A549 (cell line): ENCODE measurements around the gene PSD. TPM values are rescaled to one million over a fixed set of nuclear protein-coding genes. Genes with fewer than 3 reads are reported as not detected.

Experiments used
- ATAC-seq, 2 experiments: fragments of 200-7000 bp in 1 of 2; fragments of >200 bp in 1 of 2; cut with Nextera tagmentation in 1 of 2; cut with Tn5 transposase in 1 of 2; 3 replicates each; pipeline versions ENCODE4 v1.8.0 to v1.9.1; 2018 to 2020; ENCODE audit warnings: mild to moderate bottlenecking in 1 of 2, moderate library complexity in 1 of 2
- CTCF ChIA-PET: fragments of 300-600 bp; sonication (Branson Sonifier 250); formaldehyde crosslinking; extraction: SDS; loops from one replicate; lab custom pipeline; 2021; ENCODE audit warnings: antibody characterized with exemption, inconsistent platforms; lab: Yijun Ruan, JAX
- POLR2A ChIA-PET: fragments of 350-600 bp; formaldehyde crosslinking; extraction: SDS; loops from one replicate; lab custom pipeline; 2021; ENCODE audit warnings: antibody characterized with exemption, inconsistent platforms; lab: Yijun Ruan, JAX
- DNase-seq, 2 experiments: peaks; one replicate each; pipeline versions ENCODE4 v3.0.0 to v3.0.0-alpha.2; 2011 to 2016; ENCODE audit warnings: low read depth in 1 of 2, low spot score in 1 of 2
- FAIRE-seq: peaks from 2 replicates; lab custom pipeline; 2011; peaks lifted over from hg19 to GRCh38; lab: Jason Lieb, UNC
- H3K27ac ChIP-seq, 2 experiments: fragments of >200 bp; sonication (Bioruptor Twin); formaldehyde crosslinking; 3 replicates each; pipeline ENCODE4 v1.5.1; 2016 to 2017
- H3K4me1 ChIP-seq: fragments of >200 bp; sonication (Bioruptor Twin); formaldehyde crosslinking; 3 replicates; pipeline ENCODE4 v1.6.1; 2016
- H3K4me2 ChIP-seq: fragments of >200 bp; sonication (Bioruptor Twin); formaldehyde crosslinking; 3 replicates; pipeline ENCODE4 v1.6.1; 2016
- H3K4me3 ChIP-seq: fragments of >200 bp; sonication (Bioruptor Twin); formaldehyde crosslinking; 3 replicates; pipeline ENCODE4 v1.5.1; 2016
- H3K9me3 ChIP-seq: fragments of >200 bp; sonication (Bioruptor Twin); formaldehyde crosslinking; 3 replicates; pipeline ENCODE4 v1.6.1; 2016
- CBX8 ChIP-seq: fragments of 200-600 bp; sonication (generic); IDR thresholded peaks from 2 replicates; pipeline ENCODE4 v1.6.1; 2016
- CHD2 ChIP-seq: fragments of 150-350 bp; IDR thresholded peaks from 2 replicates; pipeline ENCODE4 v1.6.1; 2014; ENCODE audit warnings: low read length; ENCODE audit not compliant: partially characterized antibody
- EHMT2 ChIP-seq: fragments of 200-600 bp; sonication (generic); IDR thresholded peaks from 2 replicates; pipeline ENCODE4 v1.6.1; 2016; ENCODE audit warnings: antibody characterized with exemption, low read depth, mild to moderate bottlenecking, moderate library complexity
- FOSL2 ChIP-seq, 2 experiments: fragments of 450-650 bp in 1 of 2; fragments of >200 bp in 1 of 2; sonication (Bioruptor Twin) in 1 of 2; formaldehyde crosslinking; IDR thresholded peaks; 2 replicates each; pipeline versions ENCODE4 v1.5.0 to v1.6.1; 2016 to 2020; ENCODE audit warnings: mild to moderate bottlenecking in 1 of 2, moderate library complexity in 1 of 2
- GATA3 ChIP-seq: IDR thresholded peaks from 2 replicates; pipeline ENCODE4 v1.6.1; 2012; ENCODE audit warnings: borderline replicate concordance
- HDAC2 ChIP-seq: fragments of 200-600 bp; sonication (generic); IDR thresholded peaks from 2 replicates; pipeline ENCODE4 v1.6.1; 2016
- JUN ChIP-seq, 2 experiments: fragments of >200 bp; sonication (Bioruptor Twin); formaldehyde crosslinking; IDR thresholded peaks; 2 replicates in 1 of 2; 3 replicates in 1 of 2; pipeline ENCODE4 v1.6.1; 2016 to 2017
- MAZ ChIP-seq: fragments of 150-350 bp; IDR thresholded peaks from 2 replicates; pipeline ENCODE4 v1.6.1; 2014; ENCODE audit warnings: antibody characterized with exemption, low read depth, low read length, borderline replicate concordance
- MYC ChIP-seq: IDR thresholded peaks from 2 replicates; pipeline ENCODE4 v1.6.1; 2012; ENCODE audit warnings: mild to moderate bottlenecking, inconsistent platforms, low read length, improper control_type of control experiment, borderline replicate concordance
- NFE2L2 ChIP-seq: fragments of 150-350 bp; conservative IDR thresholded peaks from 2 replicates; pipeline ENCODE4 v1.6.1; 2014; ENCODE audit warnings: low read length
- NPAS2 ChIP-seq: fragments of 250-450 bp; sonication (Bioruptor Pico); IDR thresholded peaks from 2 replicates; pipeline ENCODE4 v1.8.0; 2022; ENCODE audit warnings: mild to moderate bottlenecking, moderate library complexity, borderline replicate concordance
- PHF8 ChIP-seq: fragments of 200-600 bp; sonication (generic); IDR thresholded peaks from 2 replicates; pipeline ENCODE4 v1.6.1; 2016; ENCODE audit warnings: low read depth, mild to moderate bottlenecking, antibody characterized with exemption, moderate library complexity, borderline replicate concordance
- POLR2AphosphoS2 ChIP-seq: conservative IDR thresholded peaks from 2 replicates; pipeline ENCODE4 v1.6.1; 2012; ENCODE audit warnings: low read length, improper control_type of control experiment, inconsistent platforms
- RARB ChIP-seq: fragments of 250-450 bp; sonication (Bioruptor Pico); IDR thresholded peaks from 2 replicates; pipeline ENCODE4 v1.8.0; 2021; ENCODE audit warnings: mild to moderate bottlenecking, moderate library complexity
- RFX5 ChIP-seq: fragments of 450-650 bp; IDR thresholded peaks from 2 replicates; pipeline ENCODE4 v1.7.1; 2014; ENCODE audit warnings: antibody characterized with exemption, mild to moderate bottlenecking, moderate library complexity
- SMC3 ChIP-seq: fragments of >200 bp; sonication (Bioruptor Twin); formaldehyde crosslinking; IDR thresholded peaks from 3 replicates; pipeline ENCODE4 v1.6.1; 2018; ENCODE audit warnings: inconsistent platforms
- ZFP36 ChIP-seq: fragments of 450-650 bp; IDR thresholded peaks from 2 replicates; pipeline ENCODE4 v1.6.1; 2014; ENCODE audit warnings: borderline replicate concordance; ENCODE audit not compliant: partially characterized antibody
- ZSCAN20 ChIP-seq: fragments of 250-450 bp; sonication (Bioruptor Pico); IDR thresholded peaks from 2 replicates; pipeline ENCODE4 v1.8.0; 2022; ENCODE audit warnings: mild to moderate bottlenecking, moderate library complexity
- WGBS: methylation state at CpG from one replicate; pipeline ENCODE4 v1.1.6; 2017; ENCODE audit errors: missing lambda C conversion rate; 5-methylcytosine and 5-hydroxymethylcytosine counted together
- polyA plus RNA-seq, 4 experiments: library from polyadenylated mRNA; depleted of rRNA in 3 of 4; stranded (reverse); fragments of >200 nt; fragmentation: RNase III in 1 of 4; extraction: RNeasy Plus Mini Kit Qiagen cat#74134 plus additional on column Dnase treatment in 1 of 4; gene quantifications; 2 replicates in 3 of 4; 3 replicates in 1 of 4; pipeline ENCODE4 v1.2.3, GENCODE V29; 2011 to 2017
- TF ChIP-seq, protein P1 (sequence below): fragments of 450-650 bp; IDR thresholded peaks from 2 replicates; pipeline ENCODE4 v1.6.1; 2014; ENCODE audit warnings: antibody characterized with exemption
- TF ChIP-seq, protein P2 (sequence below): fragments of 250-450 bp; sonication (Bioruptor Pico); IDR thresholded peaks from 2 replicates; pipeline ENCODE4 v1.5.0; 2020; ENCODE audit warnings: low read depth, mild to moderate bottlenecking, moderate library complexity
- TF ChIP-seq, protein P3 (sequence below): IDR thresholded peaks from 2 replicates; pipeline ENCODE4 v1.6.1; 2012
- TF ChIP-seq, protein P4 (sequence below): IDR thresholded peaks from 2 replicates; pipeline ENCODE4 v1.6.1; 2012
- TF ChIP-seq, protein P5 (sequence below): IDR thresholded peaks from 2 replicates; pipeline ENCODE4 v1.6.1; 2012; ENCODE audit warnings: low read depth, borderline replicate concordance
- TF ChIP-seq, protein P6 (sequence below): fragments of 150-350 bp; IDR thresholded peaks from 2 replicates; pipeline ENCODE4 v1.6.1; 2014; ENCODE audit warnings: low read depth, mild to moderate bottlenecking, low read length

The PSD gene
- polyA plus RNA-seq, 2 of the 4 experiments (the other 2 are of a cell fraction): 0.14 to 0.75 TPM

DNA sequence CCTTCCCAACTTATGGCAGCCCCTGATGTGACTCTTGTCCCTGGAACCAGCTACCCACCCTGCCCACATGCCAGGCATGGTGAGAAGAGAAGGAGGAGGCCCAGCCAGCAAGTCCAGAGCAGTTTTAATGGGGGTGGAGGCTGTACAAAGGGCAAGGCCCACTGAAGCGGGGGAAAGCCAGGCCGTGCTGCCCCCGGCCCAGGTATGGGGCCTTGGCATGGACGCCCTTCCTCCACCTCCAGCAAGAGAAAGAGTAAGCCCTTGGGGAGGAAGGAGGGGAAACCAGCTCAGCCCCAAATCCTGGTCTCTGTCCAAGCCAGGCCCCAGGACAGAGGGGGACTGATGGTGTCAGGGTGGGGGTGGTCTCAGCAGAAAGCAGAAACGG, 16.1 kb downstream of the PSD start:
- WGBS: 80% methylated on average over 5 of the region's 5 CpGs
- peak overlapping the region; percentile 68; the same call in 2 of the 3 replicates for H3K4me2 ChIP-seq
- peak overlapping the region; percentile 30 to 78; a peak in 4 of 6 replicates for H3K27ac ChIP-seq
- no peak for DNase-seq
- POLR2A ChIA-PET: no interaction called here
- no peak for ATAC-seq
- peaks cover 30% of the 10 kb centered on the region for H3K4me1 ChIP-seq
- H3K9me3 ChIP-seq: no peaks in the 10 kb centered on the region
- no peak overlapping the region for H3K4me3 ChIP-seq
- CTCF ChIA-PET: interaction anchor here (0.8 to 16.2 kb wide), 11 partner anchors 7 to 233 kb away, joined by 3 to 450 read pairs (median 30); partner anchors contain the start of genes CUEDC2, ELOVL3, FBXL15 and NFKB2
- TF ChIP-seq, protein P1, sequence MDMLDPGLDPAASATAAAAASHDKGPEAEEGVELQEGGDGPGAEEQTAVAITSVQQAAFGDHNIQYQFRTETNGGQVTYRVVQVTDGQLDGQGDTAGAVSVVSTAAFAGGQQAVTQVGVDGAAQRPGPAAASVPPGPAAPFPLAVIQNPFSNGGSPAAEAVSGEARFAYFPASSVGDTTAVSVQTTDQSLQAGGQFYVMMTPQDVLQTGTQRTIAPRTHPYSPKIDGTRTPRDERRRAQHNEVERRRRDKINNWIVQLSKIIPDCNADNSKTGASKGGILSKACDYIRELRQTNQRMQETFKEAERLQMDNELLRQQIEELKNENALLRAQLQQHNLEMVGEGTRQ: no peak
- TF ChIP-seq GATA3 (no peak), CHD2 (no peak), ZSCAN20 (CRISPR knock-in tag) (no peak), NFE2L2 (no peak), JUN (IDR thresholded peaks at IDR 0.05) (no peak), MAZ (no peak), RARB (CRISPR knock-in tag) (no peak), PHF8 (no peak), POLR2AphosphoS2 (no peak)
- FAIRE-seq: no peak

DNA sequence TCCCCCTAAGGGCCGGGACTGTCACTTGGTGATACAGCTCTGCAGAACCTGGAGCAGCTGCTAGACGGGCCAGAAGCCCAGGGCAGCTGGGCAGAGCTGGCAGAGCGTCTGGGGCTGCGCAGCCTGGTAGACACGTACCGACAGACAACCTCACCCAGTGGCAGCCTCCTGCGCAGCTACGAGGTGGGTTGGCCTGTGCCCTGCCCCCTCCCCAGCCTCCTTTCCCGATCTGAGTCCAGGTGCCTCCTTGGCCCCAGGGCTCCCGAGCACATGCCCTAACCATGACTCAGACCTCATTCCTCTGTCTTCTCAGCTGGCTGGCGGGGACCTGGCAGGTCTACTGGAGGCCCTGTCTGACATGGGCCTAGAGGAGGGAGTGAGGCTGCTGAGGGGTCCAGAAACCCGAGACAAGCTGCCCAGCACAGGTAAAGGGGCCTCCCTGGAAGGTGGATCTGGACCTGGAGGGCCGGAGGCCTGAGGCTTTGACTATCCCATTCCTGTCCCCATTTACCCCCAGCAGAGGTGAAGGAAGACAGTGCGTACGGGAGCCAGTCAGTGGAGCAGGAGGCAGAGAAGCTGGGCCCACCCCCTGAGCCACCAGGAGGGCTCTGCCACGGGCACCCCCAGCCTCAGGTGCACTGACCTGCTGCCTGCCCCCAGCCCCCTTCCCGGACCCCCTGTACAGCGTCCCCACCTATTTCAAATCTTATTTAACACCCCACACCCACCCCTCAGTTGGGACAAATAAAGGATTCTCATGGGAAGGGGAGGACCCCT, 16.7 kb downstream of the PSD start:
- Histone ChIP-seq H3K27ac (peak overlapping the region; percentile 54 to 78; a peak in 4 of 6 replicates), H3K4me3 (no peak overlapping the region), H3K9me3 (no peaks in the 10 kb centered on the region), H3K4me1 (peaks cover 31% of the 10 kb centered on the region), H3K4me2 (peak overlapping the region; percentile 68)
- TF ChIP-seq JUN (IDR thresholded peaks at IDR 0.05) (0 out of 5 replicates have a peak, but pooled peaks of 1 of the 2 experiments have one; percentile 17), MYC (no peak; the same call in 1 of the 2 replicates), FOSL2 (IDR thresholded peaks at IDR 0.05) (no peak), FOSL2 (CRISPR knock-in tag; IDR thresholded peaks at IDR 0.05) (peak; percentile 81), NFE2L2 (0 out of 2 replicates have a peak, but pooled peaks have one; percentile 6), GATA3 (peak; percentile 38; the same call in 1 of the 2 replicates)
- TF ChIP-seq, protein P2, sequence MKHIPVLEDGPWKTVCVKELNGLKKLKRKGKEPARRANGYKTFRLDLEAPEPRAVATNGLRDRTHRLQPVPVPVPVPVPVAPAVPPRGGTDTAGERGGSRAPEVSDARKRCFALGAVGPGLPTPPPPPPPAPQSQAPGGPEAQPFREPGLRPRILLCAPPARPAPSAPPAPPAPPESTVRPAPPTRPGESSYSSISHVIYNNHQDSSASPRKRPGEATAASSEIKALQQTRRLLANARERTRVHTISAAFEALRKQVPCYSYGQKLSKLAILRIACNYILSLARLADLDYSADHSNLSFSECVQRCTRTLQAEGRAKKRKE (CRISPR knock-in tag): no peak
- TF ChIP-seq, protein P3, sequence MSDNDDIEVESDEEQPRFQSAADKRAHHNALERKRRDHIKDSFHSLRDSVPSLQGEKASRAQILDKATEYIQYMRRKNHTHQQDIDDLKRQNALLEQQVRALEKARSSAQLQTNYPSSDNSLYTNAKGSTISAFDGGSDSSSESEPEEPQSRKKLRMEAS: peak; percentile 84
- TF ChIP-seq, protein P4, sequence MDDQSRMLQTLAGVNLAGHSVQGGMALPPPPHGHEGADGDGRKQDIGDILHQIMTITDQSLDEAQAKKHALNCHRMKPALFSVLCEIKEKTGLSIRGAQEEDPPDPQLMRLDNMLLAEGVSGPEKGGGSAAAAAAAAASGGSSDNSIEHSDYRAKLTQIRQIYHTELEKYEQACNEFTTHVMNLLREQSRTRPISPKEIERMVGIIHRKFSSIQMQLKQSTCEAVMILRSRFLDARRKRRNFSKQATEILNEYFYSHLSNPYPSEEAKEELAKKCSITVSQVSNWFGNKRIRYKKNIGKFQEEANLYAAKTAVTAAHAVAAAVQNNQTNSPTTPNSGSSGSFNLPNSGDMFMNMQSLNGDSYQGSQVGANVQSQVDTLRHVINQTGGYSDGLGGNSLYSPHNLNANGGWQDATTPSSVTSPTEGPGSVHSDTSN: peak; percentile 59; the same call in 1 of the 2 replicates
- WGBS: 44% methylated on average over 16 of the region's 18 CpGs
- peak; percentile 37 to 39 for ATAC-seq
- CTCF ChIA-PET: interaction anchor here (0.6 to 16.2 kb wide), 11 partner anchors 7 to 232 kb away, joined by 3 to 450 read pairs (median 31); partner anchors contain the start of genes CUEDC2, ELOVL3, FBXL15 and NFKB2
- POLR2A ChIA-PET: no interaction called here
- peak; percentile 70 to 77 for DNase-seq
- FAIRE-seq: no peak

DNA sequence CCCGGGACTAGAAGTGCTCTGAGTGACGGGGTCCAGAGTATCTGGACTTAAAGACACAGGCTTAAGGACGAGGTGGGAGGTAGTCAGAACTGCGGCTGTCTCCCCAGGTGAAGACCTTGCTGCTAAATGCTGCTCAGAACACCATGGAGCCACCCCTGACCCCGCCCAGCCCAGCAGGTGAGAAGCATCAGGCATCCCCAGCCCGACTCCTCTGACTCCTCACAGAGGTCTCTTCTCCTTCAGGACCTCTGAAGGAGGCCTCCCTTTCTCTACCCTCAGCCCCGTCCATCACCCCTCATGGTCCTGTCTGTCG, 17.3 kb downstream of the PSD start:
- TF ChIP-seq EHMT2 (no peak), CHD2 (no peak), RFX5 (no peak), CBX8 (no peak), NPAS2 (no peak), HDAC2 (no peak), SMC3 (no peak), ZFP36 (no peak), MYC (no peak)
- TF ChIP-seq, protein P5, sequence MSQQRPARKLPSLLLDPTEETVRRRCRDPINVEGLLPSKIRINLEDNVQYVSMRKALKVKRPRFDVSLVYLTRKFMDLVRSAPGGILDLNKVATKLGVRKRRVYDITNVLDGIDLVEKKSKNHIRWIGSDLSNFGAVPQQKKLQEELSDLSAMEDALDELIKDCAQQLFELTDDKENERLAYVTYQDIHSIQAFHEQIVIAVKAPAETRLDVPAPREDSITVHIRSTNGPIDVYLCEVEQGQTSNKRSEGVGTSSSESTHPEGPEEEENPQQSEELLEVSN: no peak
- TF ChIP-seq, protein P2 (CRISPR knock-in tag): no peak
- TF ChIP-seq, protein P6, sequence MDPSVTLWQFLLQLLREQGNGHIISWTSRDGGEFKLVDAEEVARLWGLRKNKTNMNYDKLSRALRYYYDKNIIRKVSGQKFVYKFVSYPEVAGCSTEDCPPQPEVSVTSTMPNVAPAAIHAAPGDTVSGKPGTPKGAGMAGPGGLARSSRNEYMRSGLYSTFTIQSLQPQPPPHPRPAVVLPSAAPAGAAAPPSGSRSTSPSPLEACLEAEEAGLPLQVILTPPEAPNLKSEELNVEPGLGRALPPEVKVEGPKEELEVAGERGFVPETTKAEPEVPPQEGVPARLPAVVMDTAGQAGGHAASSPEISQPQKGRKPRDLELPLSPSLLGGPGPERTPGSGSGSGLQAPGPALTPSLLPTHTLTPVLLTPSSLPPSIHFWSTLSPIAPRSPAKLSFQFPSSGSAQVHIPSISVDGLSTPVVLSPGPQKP: no peak
- no peak overlapping the region for H3K4me3 ChIP-seq
- H3K27ac ChIP-seq: peak overlapping the region; percentile 54 to 78; a peak in 4 of 6 replicates
- ChIA-PET POLR2A (no interaction called here), CTCF (interaction anchor here (2.1 to 16.2 kb wide), 10 partner anchors 11 to 232 kb away, joined by 7 to 450 read pairs (median 81); partner anchors contain the start of genes CUEDC2, ELOVL3, FBXL15 and PITX3)
- FAIRE-seq (no peak), ATAC-seq (no peak), DNase-seq (no peak)
- H3K9me3 ChIP-seq: no peaks in the 10 kb centered on the region
- H3K4me1 ChIP-seq: peaks cover 37% of the 10 kb centered on the region
- WGBS: 81% methylated on average over 8 of the region's 8 CpGs
- H3K4me2 ChIP-seq: peak overlapping the region; percentile 68
